IPS DF 19.7 (cell line): Measurements from ENCODE around the gene EFCAB13.

Experiments used
- DNase-seq: peaks from one replicate; pipeline ENCODE4 v3.0.0-alpha.2; 2013; ENCODE audit warnings: low read depth, low spot score

The EFCAB13 gene

GRCh38 chr17:47295037-47295873 is 28.5 kb upstream of the EFCAB13 start:
- DNase-seq, result no peak

GRCh38 chr17:47295874-47296255 is 27.9 kb upstream of the EFCAB13 start:
- DNase-seq, result no peak

- no peak for DNase-seq
Observed at GRCh38 chr17:47297661-47298400, 25.9 kb upstream of the EFCAB13 start.

- DNase-seq, result no peak
Observed at GRCh38 chr17:47298712-47299111, 25.0 kb upstream of the EFCAB13 start.

GRCh38 chr17:47299239-47299910 is 24.4 kb upstream of the EFCAB13 start:
- no peak for DNase-seq

GRCh38 chr17:47300718-47301117 is 23.0 kb upstream of the EFCAB13 start:
- DNase-seq, result no peak

- DNase-seq, result no peak
Observed at GRCh38 chr17:47301161-47301560, 22.6 kb upstream of the EFCAB13 start.

GRCh38 chr17:47301831-47302230 is 21.9 kb upstream of the EFCAB13 start:
- no peak for DNase-seq

GRCh38 chr17:47304186-47304585 is 19.6 kb upstream of the EFCAB13 start:
- no peak for DNase-seq

- no peak for DNase-seq
Observed at GRCh38 chr17:47305302-47305923, 18.3 kb upstream of the EFCAB13 start.

GRCh38 chr17:47310186-47310733 is 13.5 kb upstream of the EFCAB13 start:
- DNase-seq, result no peak

GRCh38 chr17:47311420-47311819 is 12.3 kb upstream of the EFCAB13 start:
- no peak for DNase-seq

- DNase-seq, result no peak
Observed at GRCh38 chr17:47315451-47316266, 8.1 kb upstream of the EFCAB13 start.

- no peak for DNase-seq
Observed at GRCh38 chr17:47316311-47316710, 7.4 kb upstream of the EFCAB13 start.

- no peak for DNase-seq
Observed at GRCh38 chr17:47317119-47317518, 6.6 kb upstream of the EFCAB13 start.

GRCh38 chr17:47318197-47318918 is 5.4 kb upstream of the EFCAB13 start:
- no peak for DNase-seq

GRCh38 chr17:47320879-47321502 is 2.8 kb upstream of the EFCAB13 start:
- DNase-seq, result no peak

- no peak for DNase-seq
Observed at GRCh38 chr17:47324224-47325020, 667 bp downstream of the EFCAB13 start.

- DNase-seq, result no peak
Observed at GRCh38 chr17:47325176-47325575, 1.4 kb downstream of the EFCAB13 start.
